NCI-H1105 (cell line): ENCODE results near the gene PLB1.
"Not testable (repeated sequence)": the region's sequence is repeated elsewhere in the genome, so short reads cannot be mapped to it uniquely, and the experiment has no call there.

ENCODE experiments used
- DNase-seq: peaks from one replicate; lab custom pipeline; 2025; lab: John Stamatoyannopoulos, UW

PLB1 gene

DNA sequence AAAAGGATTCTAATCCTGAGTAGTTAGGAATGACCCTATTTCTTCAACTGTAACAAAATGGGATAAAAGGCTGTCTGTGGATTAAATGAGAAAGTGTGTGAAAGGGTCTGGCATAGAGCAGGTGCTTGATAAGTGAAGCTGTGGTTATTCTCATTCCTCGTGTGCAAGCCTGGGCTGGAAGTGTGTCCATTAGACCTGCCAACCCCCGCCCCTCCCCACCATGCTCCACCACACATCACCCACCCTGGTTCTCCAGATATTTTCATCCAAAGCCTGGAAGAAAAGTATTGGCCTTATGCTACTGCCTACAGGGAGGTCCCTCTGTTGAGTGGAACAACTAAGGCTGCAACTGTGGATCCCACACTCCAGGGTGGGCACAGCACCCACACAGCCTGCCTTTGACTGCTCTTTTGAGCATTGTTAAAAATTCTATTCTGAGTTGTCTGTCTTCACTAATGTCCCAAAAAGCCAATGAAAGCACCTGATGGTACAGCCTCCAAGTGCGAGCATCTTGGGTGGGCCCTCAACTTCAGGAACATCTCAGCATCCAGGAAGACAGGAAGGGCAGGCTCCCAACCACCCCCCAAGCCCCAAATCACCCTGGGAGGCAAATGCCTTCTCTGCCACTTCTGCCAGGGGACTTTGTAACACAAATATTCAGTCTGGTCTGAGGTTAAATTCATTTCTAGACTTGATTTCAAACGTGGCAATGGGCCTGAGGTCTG is 153.0 kb downstream of the PLB1 start:
- DNase-seq, result no peak

DNA sequence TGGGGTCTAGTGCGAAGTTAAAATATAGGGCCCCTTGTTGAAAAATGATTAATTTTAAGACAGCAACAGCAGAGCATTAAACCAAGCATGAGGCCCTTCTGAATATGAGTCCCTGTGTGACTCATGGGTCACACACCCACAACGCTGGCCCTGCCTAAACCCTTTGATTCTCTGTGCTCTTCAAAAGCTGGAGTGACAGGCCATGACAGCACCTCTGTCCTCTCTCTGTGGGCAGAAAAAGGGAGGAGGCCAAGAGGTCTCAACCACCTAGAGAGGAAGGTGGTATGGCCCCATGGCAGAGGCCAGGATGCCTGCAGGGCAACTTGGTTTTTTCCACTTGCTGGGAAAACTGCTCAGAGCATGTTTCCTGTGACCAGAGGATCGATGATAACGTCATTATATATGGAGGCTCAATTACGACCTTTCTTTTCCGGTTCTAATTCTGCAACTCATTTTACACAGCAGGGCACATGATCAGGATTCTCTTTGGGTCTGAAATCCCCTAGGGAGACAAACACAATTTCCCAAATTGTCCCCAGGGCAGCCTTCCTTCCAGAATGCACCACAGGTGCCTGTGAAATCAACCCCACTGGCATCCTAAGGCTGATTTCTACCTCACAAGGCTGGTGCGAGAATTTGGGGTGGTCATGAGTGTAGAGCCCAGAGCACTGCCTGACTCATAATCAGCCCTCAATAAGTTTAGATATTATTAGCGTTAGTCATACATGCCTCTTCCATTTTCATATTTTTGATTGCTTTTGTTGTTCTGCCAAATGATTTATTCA is 153.8 kb downstream of the PLB1 start:
- no peak for DNase-seq

DNA sequence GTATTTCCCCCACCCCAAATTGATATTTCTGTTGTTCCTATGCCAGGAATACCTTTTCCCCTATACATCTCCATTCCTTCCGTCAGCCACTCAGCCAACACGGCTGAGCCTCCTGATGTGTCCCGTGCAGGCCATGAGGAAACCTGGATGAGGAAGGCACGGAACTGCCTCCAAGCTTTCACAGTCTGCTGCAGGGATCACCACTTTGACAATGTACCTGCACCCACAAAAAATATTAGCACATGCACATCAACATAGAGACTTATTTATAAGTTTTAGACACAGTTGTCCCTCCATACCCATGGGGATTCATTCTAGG is 154.4 kb downstream of the PLB1 start:
- DNase-seq, result no peak

DNA sequence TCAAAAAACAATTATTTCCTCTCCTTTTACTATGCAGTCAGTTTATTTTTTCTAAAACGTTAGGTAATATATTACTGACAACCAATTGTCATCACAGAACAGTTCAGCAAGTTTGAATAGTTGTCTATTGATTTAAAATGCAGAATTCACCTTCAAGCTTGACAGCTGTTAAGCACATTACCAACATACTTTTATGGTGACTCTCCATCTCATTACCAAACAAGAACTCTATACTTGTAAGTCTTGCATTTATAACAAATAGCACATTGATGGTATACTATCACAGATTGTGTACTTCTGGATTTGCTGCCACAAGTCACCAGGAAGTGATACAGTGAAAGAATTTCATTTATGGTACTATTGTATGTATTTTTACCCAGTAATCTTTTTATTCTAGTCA is 156.4 kb downstream of the PLB1 start:
- no peak for DNase-seq

DNA sequence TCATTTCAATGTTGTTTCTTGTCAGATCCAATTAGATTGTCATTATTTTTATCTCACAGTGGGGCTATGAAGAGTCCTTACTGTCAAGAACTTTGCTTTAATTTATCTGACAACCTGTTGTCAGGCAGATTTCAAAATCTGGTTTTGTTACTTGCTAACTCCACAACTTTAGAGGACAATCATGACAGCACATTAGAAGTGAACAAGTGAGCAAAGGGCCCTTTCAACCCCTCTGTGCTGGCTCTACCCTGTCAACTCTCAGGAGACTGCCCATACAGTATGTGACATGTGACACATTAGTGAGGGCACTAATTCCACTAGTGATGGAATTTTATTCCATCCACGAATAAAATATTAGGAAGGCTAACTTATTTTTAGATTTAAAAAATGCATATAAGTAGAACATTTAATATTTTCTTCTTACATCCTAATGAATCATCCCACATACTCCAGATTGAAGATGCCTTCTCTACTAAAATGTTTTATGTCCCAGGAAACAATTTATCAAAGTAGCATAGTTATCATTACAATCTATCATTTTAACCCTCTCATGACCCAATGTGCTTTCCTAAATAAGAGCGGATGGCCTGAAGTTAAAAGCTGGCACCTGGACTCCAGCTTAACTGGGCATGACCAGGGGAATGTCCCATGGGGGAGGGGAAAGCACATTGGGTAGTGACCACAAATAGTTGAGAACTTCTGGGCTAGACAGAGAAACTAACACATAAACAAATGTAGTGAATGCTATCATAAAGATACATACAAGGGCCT is 158.2 kb downstream of the PLB1 start:
- DNase-seq, result no peak

DNA sequence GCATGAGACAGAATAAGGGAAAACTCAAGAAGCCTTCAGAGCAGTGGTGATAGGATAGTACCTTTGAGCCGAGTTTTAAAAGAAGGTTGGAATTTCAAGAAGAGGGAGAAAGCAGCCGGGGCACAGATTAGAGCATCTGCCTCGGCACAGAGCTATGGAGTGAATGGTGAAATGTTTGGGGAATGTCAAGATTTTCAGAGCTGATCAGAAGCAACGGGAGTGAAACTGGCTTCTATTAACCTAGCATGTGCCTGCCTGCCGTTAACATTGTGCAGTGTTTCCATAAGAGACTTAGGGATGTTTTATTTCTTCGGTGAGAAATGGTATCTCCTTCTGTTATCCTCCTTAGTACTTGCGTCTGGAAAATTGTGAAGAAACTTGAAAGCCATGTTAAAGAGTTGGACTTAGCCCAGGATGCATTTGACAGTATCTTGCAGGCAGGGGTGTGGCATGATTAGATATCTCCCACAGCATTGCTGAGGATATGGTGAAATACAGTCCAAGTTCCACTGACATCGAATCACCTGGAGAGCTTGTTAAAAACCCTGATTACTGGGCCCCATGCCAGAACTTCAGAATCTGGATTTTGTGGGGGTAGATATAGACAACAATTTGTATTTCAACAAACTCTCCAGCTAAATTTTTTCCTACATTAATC is 158.9 kb downstream of the PLB1 start:
- DNase-seq, result no peak

DNA sequence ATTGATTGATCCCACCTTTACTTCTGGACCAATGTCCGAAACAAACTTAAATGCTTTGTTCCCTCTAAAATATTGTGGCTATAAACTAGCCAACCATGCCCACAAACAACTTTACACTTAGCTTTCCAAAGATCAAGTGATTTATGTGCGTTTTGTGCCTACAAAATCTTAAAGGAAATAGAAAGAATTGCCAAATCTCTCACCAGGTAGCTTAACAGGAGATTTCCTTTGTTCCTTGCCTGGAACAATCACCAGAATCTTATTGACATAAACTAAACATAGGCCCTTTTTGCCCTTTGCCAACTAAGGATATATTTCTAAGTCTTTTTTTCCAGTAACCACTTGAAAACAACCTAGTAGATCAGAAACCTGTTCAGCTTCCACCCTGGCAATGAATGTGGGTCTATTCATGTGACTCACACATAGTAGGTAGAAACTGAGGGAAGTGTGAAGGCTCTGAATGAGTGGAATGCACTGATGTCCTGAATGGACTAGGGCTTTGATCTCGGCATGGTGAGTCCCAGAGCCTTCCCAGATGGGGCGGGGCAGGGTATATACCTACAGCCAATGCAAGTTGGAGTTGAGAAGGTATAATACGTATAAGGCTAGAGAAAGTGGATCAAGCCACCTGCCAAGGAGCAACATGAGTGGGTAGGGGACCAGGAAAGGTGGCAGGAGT is 161.2 kb downstream of the PLB1 start:
- DNase-seq, result no peak

DNA sequence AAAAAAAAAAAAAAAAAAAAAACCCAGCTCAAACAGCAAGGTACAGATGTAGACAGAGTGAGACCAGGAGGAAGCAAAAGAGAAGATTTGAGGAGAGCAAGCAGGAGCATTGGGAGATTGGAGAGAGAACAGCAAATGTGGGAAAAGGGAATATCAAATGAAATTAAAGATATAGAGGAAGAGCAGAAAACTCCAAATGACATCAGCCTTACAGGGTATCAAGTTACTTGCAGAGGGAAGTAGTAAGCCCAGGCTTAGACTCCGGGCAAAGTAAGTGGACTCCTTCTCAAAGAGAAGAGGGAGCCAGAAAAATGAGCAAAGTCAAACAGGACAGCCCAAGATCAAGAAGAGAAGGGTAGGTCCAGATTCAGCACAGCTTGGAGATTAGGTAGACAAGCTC is 162.5 kb downstream of the PLB1 start:
- no peak for DNase-seq

DNA sequence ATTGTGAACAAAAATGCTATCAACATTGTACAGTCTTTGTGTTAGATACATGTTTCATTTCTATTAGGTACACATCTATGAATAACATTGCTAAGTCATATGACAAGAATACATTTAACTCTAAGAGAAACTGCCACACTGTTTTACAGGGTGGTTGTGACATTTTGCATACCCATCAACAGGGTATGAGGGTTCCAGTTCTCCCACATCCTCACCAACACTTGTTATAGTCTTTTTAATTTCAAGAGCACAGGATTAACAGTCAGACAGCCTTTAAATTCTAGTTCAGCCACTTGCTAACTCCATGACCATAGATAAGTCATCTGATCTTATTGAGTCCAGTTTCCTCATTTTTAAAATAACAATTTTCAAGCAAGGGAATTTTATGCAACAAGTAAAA is 163.3 kb downstream of the PLB1 start:
- DNase-seq, result no peak

DNA sequence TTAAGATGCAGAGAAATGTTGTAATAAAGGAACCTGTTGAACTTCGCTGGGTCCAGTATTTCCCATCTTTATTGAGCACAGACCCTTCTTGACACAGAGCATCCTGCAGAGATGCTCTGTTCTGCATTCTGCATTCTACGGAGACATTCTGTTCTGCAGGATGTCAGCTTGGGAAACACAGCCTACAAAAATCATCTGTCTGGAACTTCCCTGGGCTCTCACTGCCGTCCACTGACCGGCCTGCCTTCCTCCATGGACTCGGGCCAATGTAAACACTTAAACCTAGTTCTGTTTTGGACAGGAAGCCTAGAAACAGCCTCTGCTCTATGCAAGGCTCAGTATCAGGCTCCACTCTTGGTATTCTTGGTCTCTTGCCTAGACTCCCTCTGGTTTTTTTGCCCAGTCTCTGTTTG is 165.7 kb downstream of the PLB1 start:
- no peak for DNase-seq

DNA sequence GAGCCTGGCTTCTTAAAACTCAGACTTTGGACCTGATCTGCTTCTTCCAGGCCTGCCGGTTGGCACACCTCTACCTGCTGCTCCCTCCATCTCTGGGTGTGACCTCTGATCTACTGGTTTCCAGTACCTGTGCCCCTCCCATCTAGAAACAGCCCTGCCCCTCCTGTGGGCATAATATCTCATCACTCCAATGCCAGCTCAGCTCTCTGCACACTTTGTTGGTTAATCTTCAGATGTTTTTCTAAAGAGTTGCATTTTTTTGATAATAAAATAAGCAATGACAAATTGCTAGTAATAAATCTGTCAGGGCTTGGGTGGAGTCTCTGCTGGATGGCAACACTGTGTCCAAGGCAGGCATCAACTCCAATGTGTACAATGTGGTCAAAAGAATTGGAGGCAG is 166.2 kb downstream of the PLB1 start:
- DNase-seq, result no peak

DNA sequence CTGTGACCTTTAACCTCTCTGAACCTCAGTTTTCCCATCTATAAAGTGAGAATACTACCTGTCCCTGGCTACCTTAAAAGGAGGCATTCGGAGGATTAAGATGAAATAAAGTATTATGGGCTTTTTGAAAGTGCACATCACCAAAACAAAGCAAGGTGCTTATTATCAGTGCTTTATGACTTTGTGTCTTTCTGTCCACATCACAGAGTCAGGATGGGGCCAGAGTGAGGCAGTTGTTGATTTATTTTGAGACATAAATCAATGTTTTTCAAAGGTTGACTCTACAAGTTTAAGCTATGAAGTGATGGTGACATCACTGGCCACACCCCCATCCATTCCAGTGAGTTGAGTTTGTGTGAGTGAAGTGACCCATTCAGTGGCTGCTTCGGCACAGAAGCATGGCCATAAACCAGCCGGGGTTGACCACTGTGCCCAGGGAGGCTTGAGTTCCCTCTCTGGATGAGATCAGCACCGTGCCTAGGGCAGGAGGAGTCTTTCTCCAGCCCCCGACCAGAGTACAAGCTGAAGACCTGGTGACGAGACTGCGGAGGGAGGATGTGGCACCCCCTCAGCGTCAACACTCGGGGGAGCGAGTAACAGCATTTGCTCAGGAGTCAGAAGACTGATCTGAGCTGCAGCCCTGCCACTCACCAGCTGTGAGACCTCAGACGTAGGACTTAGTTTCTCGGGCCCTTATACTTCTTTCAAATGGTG is 166.8 kb downstream of the PLB1 start:
- no peak for DNase-seq

DNA sequence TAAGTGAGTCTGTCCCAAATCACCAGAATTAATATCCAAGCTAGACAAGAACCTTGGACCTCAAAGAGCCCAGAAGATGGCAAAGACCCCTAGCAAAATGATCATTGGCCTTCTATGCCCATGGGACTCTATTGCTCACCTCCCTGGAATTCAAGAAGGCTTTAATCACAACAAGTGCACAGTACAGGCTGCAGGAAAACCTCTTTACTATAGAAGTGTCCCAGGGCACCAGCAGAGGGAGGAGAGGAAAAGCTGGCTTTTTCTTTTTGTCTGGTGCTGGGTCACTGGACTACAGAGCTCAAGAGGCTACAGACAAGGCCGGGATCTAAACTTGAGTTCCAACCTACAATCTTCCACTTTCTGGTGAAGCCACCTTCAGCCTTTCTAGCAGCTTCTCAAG is 167.5 kb downstream of the PLB1 start:
- no peak for DNase-seq

DNA sequence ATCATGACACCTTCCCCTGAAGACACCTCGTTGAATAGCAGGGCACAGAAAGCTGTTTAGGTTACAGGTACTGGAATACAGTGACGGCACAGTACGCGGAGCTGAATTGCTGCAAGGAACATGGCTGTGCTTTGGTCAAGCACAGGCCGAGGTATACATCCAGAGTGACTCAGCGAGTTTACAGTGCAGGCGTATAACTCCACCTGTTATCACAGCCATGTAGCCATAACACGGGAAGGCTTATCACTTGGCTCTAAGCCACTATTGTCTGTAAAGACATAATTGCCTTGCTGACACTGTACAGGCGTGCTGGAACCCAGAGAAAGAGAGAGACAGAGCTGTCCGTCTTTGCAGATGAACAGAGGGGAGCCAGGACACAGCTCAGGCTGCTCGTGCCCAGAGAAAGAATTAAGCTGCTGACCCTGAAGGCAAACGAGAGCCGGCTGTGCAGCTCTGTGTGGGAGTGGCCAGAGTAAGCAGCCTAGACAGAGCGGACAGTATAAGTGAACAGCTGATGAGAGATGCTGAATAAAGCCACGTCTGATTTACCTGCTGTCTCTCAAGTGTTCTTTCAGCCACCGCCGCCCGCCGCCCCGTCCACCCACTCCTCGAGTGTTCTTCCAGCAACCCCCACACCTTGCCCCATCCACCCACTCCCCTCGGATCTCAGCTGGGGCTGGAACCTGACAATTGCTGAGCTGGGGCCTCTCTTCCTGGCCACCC is 168.4 kb downstream of the PLB1 start:
- no peak for DNase-seq

DNA sequence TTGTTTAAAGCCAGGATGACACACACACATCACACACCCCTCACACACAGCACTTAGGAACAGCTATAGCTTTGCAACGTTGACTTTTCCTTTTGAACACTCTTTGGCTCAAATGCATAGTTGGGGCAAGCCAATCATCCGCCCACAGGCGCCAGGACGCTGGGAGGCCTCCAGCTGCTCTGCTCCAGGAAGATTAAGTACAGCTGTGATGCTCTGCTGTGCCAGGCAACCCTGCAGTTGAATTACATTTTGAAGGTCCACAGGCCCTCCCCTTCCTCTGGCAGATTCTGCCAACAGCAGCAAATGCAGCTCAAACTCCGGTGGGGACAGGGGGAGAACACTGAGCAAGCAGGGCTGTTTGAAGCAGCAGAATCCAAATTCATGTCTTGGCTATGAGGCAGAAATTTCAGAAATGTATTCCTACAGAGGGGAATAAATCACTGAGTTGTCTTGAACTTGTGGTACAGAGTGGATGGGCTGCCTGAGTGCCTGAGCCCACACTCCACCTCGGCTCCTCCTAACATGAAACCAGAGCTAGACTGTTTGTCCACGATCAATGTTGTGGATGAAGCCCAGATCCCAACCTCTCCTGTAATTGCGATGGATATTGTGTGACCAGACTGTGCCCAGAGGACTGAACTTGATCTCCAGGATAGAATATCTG is 169.3 kb downstream of the PLB1 start:
- DNase-seq, result no peak

DNA sequence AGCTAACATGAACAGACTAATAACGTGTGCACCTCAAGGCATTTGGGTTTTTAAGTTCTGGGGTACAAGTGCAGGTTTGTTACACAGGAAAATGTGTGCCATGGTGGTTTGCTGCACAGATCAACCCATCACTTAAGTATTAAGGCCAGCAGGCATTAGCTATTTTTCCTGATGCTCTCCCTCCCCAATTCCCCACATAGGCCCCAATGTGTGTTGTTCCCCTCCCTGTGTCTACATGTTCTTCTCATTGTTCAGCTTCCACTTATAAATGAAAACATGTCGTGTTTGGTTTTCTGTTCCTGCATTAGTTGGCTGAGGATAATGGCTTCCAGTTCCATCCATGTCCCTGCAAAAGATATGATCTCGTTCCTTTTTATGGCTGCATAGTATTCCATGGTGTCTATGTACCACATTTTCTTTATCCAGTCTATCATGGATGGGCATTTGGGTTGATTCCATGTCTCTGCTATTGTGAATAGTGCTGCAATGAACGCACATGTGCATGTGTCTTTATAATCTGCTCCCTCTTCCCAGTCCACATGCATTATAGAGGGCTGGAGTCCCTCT is 170.0 kb downstream of the PLB1 start:
- DNase-seq, result not testable (repeated sequence)

DNA sequence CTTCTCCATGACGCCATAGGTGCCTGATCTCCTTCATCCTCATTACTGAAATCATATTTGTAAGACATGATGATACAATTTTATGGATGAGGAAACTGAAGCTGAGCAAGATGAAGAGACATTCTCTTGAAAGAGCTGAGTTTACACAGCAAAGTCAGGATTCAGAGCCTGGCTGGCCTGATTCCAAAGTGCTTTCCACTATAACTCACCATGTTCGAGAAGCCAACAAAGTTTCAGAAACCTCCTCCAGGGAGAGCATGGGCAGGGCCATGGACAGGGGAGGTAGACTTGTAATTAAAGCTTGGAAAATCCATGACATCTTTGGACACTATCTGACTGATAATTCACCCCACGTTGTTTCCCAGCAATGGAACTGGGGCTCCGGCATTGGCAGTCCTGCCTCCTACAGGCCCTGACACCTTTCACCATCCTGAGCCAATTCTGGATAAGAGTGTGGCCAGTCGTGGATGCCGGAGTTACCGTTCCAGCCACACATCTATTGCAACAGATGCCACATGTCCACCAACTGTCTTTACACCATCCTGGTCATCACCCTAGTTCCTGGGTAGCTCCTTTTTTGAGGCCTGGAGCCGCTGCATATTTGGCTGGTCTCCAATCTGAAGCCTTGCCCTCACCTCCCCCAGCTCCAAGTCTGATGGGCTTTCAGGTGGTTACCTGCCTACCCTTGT is 170.8 kb downstream of the PLB1 start:
- DNase-seq, result no peak

DNA sequence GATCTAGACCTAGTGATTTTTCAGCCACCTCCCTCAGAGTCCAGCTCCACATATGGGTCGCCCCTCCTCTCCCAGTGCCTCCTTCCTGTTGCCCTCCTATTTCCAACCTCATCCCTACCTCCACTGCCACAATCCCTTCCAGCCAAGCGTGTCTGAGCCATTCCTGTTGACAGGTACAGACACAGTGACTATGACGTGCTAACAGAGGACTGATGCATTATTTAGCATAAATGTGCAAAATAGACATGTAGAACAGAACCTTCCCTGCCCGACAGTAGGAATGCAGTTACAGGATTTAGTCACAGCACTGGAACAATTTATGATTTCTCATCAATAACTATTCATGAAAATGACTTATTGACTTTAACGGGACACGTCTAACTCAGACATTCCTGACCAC is 171.4 kb downstream of the PLB1 start:
- no peak for DNase-seq
